ENCODE measurements around the gene PARD3B.

DNA sequence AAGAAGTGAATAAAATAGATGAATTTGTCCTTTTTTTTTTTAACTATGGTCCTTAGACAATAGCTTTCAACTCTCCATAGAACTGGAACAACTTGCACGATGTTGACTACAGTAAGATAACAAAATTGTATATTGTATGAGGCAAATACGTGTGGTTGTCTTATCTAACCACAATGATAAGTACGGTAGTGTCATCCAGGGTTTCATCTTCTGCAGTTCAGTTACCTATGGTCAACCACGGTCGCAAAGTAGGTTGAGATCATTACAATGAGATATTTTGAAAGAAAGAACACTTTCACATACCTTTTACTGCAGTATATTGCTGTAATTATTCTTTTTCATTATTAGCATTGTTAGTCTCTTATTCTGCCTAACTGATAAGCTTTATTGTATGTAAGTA, 295.2 kb downstream of the PARD3B start:
- TF ChIP-seq, protein P1, sequence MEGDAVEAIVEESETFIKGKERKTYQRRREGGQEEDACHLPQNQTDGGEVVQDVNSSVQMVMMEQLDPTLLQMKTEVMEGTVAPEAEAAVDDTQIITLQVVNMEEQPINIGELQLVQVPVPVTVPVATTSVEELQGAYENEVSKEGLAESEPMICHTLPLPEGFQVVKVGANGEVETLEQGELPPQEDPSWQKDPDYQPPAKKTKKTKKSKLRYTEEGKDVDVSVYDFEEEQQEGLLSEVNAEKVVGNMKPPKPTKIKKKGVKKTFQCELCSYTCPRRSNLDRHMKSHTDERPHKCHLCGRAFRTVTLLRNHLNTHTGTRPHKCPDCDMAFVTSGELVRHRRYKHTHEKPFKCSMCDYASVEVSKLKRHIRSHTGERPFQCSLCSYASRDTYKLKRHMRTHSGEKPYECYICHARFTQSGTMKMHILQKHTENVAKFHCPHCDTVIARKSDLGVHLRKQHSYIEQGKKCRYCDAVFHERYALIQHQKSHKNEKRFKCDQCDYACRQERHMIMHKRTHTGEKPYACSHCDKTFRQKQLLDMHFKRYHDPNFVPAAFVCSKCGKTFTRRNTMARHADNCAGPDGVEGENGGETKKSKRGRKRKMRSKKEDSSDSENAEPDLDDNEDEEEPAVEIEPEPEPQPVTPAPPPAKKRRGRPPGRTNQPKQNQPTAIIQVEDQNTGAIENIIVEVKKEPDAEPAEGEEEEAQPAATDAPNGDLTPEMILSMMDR (IDR thresholded peaks at IDR 0.05; ENCODE audit: insufficient read depth, low read length, poor library complexity, severe bottlenecking), result no peak
- TF ChIP-seq EZH2phosphoT487 (conservative IDR thresholded peaks at IDR 0.05; ENCODE audit: low read length), result no peak

All from SU-DHL-6 (cell line).